Spleen (tissue), 11 donors: Measurements from ENCODE around the gene TRAIP. TPM values are rescaled to one million over a fixed set of nuclear protein-coding genes. Genes with fewer than 3 reads are reported as not detected.

Experiments used
- DNase-seq: peaks from one replicate; pipeline ENCODE4 v3.0.0-alpha.2; 2020
- H3K27ac ChIP-seq, 8 donors: fragments of 200-600 bp; sonication (generic) in 7 of 8; 1 replicate in 4 of 8; 2 replicates in 4 of 8; pipeline versions ENCODE4 v1.5.0 to v1.8.0; 2016 to 2021; ENCODE audit warnings: inconsistent platforms in 4 of 8, mild to moderate bottlenecking in 4 of 8, moderate library complexity in 1 of 8
- H3K27me3 ChIP-seq, 7 donors: fragments of 200-600 bp; sonication (generic) in 6 of 7; replicated peaks in 1 of 7; 1 replicate in 4 of 7; 2 replicates in 3 of 7; pipeline versions ENCODE4 v1.5.0 to v1.8.0; 2016 to 2021; ENCODE audit warnings: inconsistent platforms in 3 of 7, mild to moderate bottlenecking in 1 of 7
- H3K36me3 ChIP-seq, 6 donors: fragments of 200-600 bp; sonication (generic) in 5 of 6; 1 replicate in 4 of 6; 2 replicates in 2 of 6; pipeline versions ENCODE4 v1.5.0 to v1.8.0; 2016 to 2021; ENCODE audit warnings: inconsistent platforms in 2 of 6
- H3K4me1 ChIP-seq, 6 donors: fragments of 200-600 bp; sonication (generic) in 5 of 6; 1 replicate in 3 of 6; 2 replicates in 3 of 6; pipeline versions ENCODE4 v1.5.0 to v1.8.0; 2016 to 2021; ENCODE audit warnings: inconsistent platforms in 3 of 6
- H3K4me3 ChIP-seq, 8 donors: fragments of 200-600 bp; sonication (generic) in 7 of 8; 1 replicate in 4 of 8; 2 replicates in 4 of 8; pipeline versions ENCODE4 v1.5.0 to v1.8.0; 2016 to 2021; ENCODE audit warnings: inconsistent platforms in 4 of 8, mild to moderate bottlenecking in 4 of 8, moderate library complexity in 2 of 8
- H3K9me3 ChIP-seq, 8 donors: fragments of 200-600 bp; sonication (generic) in 7 of 8; 1 replicate in 4 of 8; 2 replicates in 4 of 8; pipeline versions ENCODE4 v1.5.0 to v1.8.0; 2016 to 2021; ENCODE audit warnings: inconsistent platforms in 4 of 8
- CTCF ChIP-seq, 11 experiments: fragments of 200-600 bp in 7 of 11; fragments of 450-650 bp in 4 of 11; sonication (generic) in 4 of 11; IDR thresholded peaks in 8 of 11; conservative IDR thresholded peaks in 3 of 11; 1 replicate in 7 of 11; 2 replicates in 4 of 11; pipeline versions ENCODE4 v1.4.0 to v1.8.0; 2016 to 2021; ENCODE audit warnings: antibody characterized with exemption in 11 of 11, inconsistent platforms in 4 of 11, mild to moderate bottlenecking in 1 of 11
- POLR2A ChIP-seq, 3 donors: fragments of 450-650 bp; IDR thresholded peaks; one replicate each; pipeline ENCODE4 v1.5.1; 2017; ENCODE audit warnings: antibody characterized with exemption in 3 of 3, mild to moderate bottlenecking in 1 of 3
- POLR2AphosphoS5 ChIP-seq, 3 donors: sonication (generic); formaldehyde crosslinking; IDR thresholded peaks; one replicate each; pipeline ENCODE4 v1.5.1; 2017; ENCODE audit warnings: antibody characterized with exemption in 3 of 3
- WGBS, 5 donors: extraction: QIAGEN DNeasy Blood & Tissue Kit in 3 of 5; methylation state at CpG; one replicate each; pipeline versions ENCODE4 v1.1.5 to v1.1.7; 2013 to 2018; 5-methylcytosine and 5-hydroxymethylcytosine counted together
- intact Hi-C: fragments of 100-400 bp; cut with DNase I; formaldehyde crosslinking; loops from one replicate; pipeline ENCODE4 v1.15.0; 2023; ENCODE audit warnings: low total_unique reads
- polyA plus RNA-seq, 3 donors: library from polyadenylated mRNA; stranded (reverse); fragments of 200-250 nt; gene quantifications; one replicate each; pipeline ENCODE4 v1.2.1, GENCODE V29; 2013
- total RNA-seq, 7 donors: library from RNA; depleted of rRNA in 3 of 7; stranded (reverse); fragments of >200 nt in 3 of 7; fragmentation: NEBNext Ultra II Directional in 4 of 7; extraction: Animal tissue kit (Norgen Biotek cat#: 25700) in 4 of 7; gene quantifications; one replicate each; pipeline versions ENCODE4 v1.1.0 to v1.2.1, GENCODE V29; 2016 to 2021
- donor health status: healthy with polysubstance abuse.
- donor health status: DM: no; HTN: no; CAD: no; lungs with moderate emphysema.
- donor health status: DM: no; HTN: no; CAD: no.
- donor health status: Bipolar disorder and iron deficiency.
- donor health status: healthy.
- donor health status: DM: no; HTN: no; CAD: no.
- donor health status: DM: yes; HTN: yes; CAD: no.

TRAIP gene
- total and polyA plus RNA-seq, 10 donors, result 2.1 to 4.3 (median 3.3) TPM

GRCh38 chr3:49812916-49813496 lies 43.4 kb downstream of the TRAIP start:
- intact Hi-C loops, result no loop called here
- Histone ChIP-seq H3K27ac (peak overlapping the region; percentile 81 to 93 (median 88)), H3K9me3 (no peaks in the 10 kb centered on the region), H3K36me3 (peaks cover 0 to 48% (median 38%) of the 10 kb centered on the region in 6 donors), H3K4me3 (peak overlapping the region; percentile 32 to 77 (median 54)), H3K27me3 (no peaks in the 10 kb centered on the region), H3K4me1 (peaks cover 19 to 70% (median 37%) of the 10 kb centered on the region in 6 donors)
- TF ChIP-seq CTCF (IDR thresholded peaks at IDR 0.05 in 8 of 11, conservative IDR thresholded peaks at IDR 0.05 in 3 of 11) (no peak), POLR2AphosphoS5 (IDR thresholded peaks at IDR 0.05) (no peak), POLR2A (IDR thresholded peaks at IDR 0.05) (no peak)
- 23 to 52% (median 32%) methylated on average over 6 to 9 of the region's 9 CpGs for WGBS, 5 donors
- no peak for DNase-seq

- DNase-seq, result no peak
- TF ChIP-seq POLR2AphosphoS5 (IDR thresholded peaks at IDR 0.05) (peak in 2 of 3 donors; percentile 53 to 56), POLR2A (IDR thresholded peaks at IDR 0.05) (no peak), CTCF (IDR thresholded peaks at IDR 0.05 in 8 of 11, conservative IDR thresholded peaks at IDR 0.05 in 3 of 11) (no peak)
- peaks cover 0 to 56% (median 38%) of the 10 kb centered on the region in 6 donors for H3K36me3 ChIP-seq
- H3K4me1 ChIP-seq, result peaks cover 47 to 93% (median 64%) of the 10 kb centered on the region in 6 donors
- 40 to 59% (median 50%) methylated on average over 4 to 13 of the region's 13 CpGs for WGBS, 5 donors
- no peaks in the 10 kb centered on the region for H3K9me3 ChIP-seq
- intact Hi-C loops, result no loop called here
- peak overlapping the region; percentile 83 to 97 (median 93) for H3K27ac ChIP-seq
- no peaks in the 10 kb centered on the region for H3K27me3 ChIP-seq
- H3K4me3 ChIP-seq, result no peak overlapping the region
Measured at GRCh38 chr3:49807431-49808114, 48.8 kb downstream of the TRAIP start.

GRCh38 chr3:49806850-49807249 lies 49.5 kb downstream of the TRAIP start:
- 23 to 57% (median 35%) methylated on average over 1 to 2 of the region's 2 CpGs for WGBS, 5 donors
- H3K27me3 ChIP-seq, result no peaks in the 10 kb centered on the region
- H3K36me3 ChIP-seq, result peaks cover 0 to 48% (median 32%) of the 10 kb centered on the region in 6 donors
- no peak for DNase-seq
- peak overlapping the region in 1 of 8 donors; percentile 76 for H3K4me3 ChIP-seq
- H3K27ac ChIP-seq, result peak overlapping the region; percentile 83 to 97 (median 93)
- intact Hi-C loops, result no loop called here
- no peak for TF ChIP-seq POLR2AphosphoS5 (IDR thresholded peaks at IDR 0.05)
- no peak for TF ChIP-seq POLR2A (IDR thresholded peaks at IDR 0.05)
- TF ChIP-seq CTCF (IDR thresholded peaks at IDR 0.05 in 8 of 11, conservative IDR thresholded peaks at IDR 0.05 in 3 of 11), result no peak
- H3K9me3 ChIP-seq, result no peaks in the 10 kb centered on the region
- peaks cover 42 to 93% (median 62%) of the 10 kb centered on the region in 6 donors for H3K4me1 ChIP-seq
